Sciatic nerve (tissue), 2 donors: ENCODE data around the gene MCM6. TPM values are rescaled to one million over a fixed set of nuclear protein-coding genes. Genes with fewer than 3 reads are reported as not detected.
A peak's percentile ranks its signal among the peaks of the same experiment; 100 is the strongest.

Source experiments
- ATAC-seq: fragments of 200-7000 bp; cut with Tn5 transposase; one replicate; pipeline ENCODE4 v1.9.1; 2020; ENCODE audit warnings: mild to moderate bottlenecking, moderate library complexity
- DNase-seq: peaks from one replicate; pipeline ENCODE4 v3.0.0-alpha.2; 2020; ENCODE audit warnings: low spot score
- intact Hi-C: fragments of 100-400 bp; cut with DNase I; formaldehyde crosslinking; loops from one replicate; pipeline ENCODE4 v1.14.2; 2022
- total RNA-seq: library from RNA; stranded (reverse); fragmentation: NEBNext Ultra II Directional; extraction: Animal tissue kit (Norgen Biotek cat#: 25700); gene quantifications from one replicate; pipeline ENCODE4 v1.2.1, GENCODE V29; 2021
- donor health status: DM: no; HTN: no; CAD: no.
- donor health status: DM: no; HTN: no; CAD: no.

The MCM6 gene
- total RNA-seq, 1 donor from 2014 or later: 15.8 TPM

- intact Hi-C loops: no loop called here
- DNase-seq: peak; percentile 70
- peak; percentile 69 for ATAC-seq
Measured at GRCh38 chr2:135875491-135876065, 665 bp downstream of the MCM6 start.

GRCh38 chr2:135874777-135875365, 1.4 kb downstream of the MCM6 start:
- ATAC-seq: no peak
- intact Hi-C loops: no loop called here
- no peak for DNase-seq

GRCh38 chr2:135870571-135870970, 5.7 kb downstream of the MCM6 start:
- ATAC-seq: no peak
- DNase-seq: no peak
- intact Hi-C loops: no loop called here

- ATAC-seq (no peak), DNase-seq (no peak)
- intact Hi-C loops: no loop called here
Measured at GRCh38 chr2:135863233-135863632, 13.0 kb downstream of the MCM6 start.

- intact Hi-C loops: no loop called here
- no peak for DNase-seq
- ATAC-seq: no peak
Measured at GRCh38 chr2:135862718-135863117, 13.5 kb downstream of the MCM6 start.

- ATAC-seq (no peak), DNase-seq (no peak)
- intact Hi-C loops: no loop called here
Measured at GRCh38 chr2:135853401-135853800, 22.8 kb downstream of the MCM6 start.

GRCh38 chr2:135851858-135852257, 24.4 kb downstream of the MCM6 start:
- ATAC-seq: no peak
- no peak for DNase-seq
- intact Hi-C loops: no loop called here

- no peak for ATAC-seq
- intact Hi-C loops: no loop called here
Measured at GRCh38 chr2:135850892-135851668, 25.2 kb downstream of the MCM6 start.

GRCh38 chr2:135849087-135849486, 27.2 kb downstream of the MCM6 start:
- ATAC-seq (no peak), DNase-seq (no peak)
- intact Hi-C loops: no loop called here

More at GRCh38 chr2:135850892-135851668, 25.2 kb downstream of the MCM6 start:
- DNase-seq: no peak

- no peak for DNase-seq
- ATAC-seq: no peak
Measured at GRCh38 chr2:135845997-135846396, 30.2 kb downstream of the MCM6 start.

GRCh38 chr2:135845257-135845656, 31.0 kb downstream of the MCM6 start:
- DNase-seq (no peak), ATAC-seq (no peak)
- intact Hi-C loops: no loop called here

More at GRCh38 chr2:135845997-135846396, 30.2 kb downstream of the MCM6 start:
- intact Hi-C loops: no loop called here

GRCh38 chr2:135844301-135844895, 31.8 kb downstream of the MCM6 start:
- intact Hi-C loops: no loop called here
- no peak for ATAC-seq
- no peak for DNase-seq

- ATAC-seq (no peak), DNase-seq (no peak)
- intact Hi-C loops: no loop called here
Measured at GRCh38 chr2:135843671-135844070, 32.6 kb downstream of the MCM6 start.

GRCh38 chr2:135840601-135841000, 35.6 kb downstream of the MCM6 start:
- DNase-seq: no peak
- peak; percentile 72 for ATAC-seq
- intact Hi-C loops: no loop called here

- intact Hi-C loops: no loop called here
- no peak for DNase-seq
- peak; percentile 92 for ATAC-seq
Measured at GRCh38 chr2:135839713-135840112, 36.5 kb downstream of the MCM6 start.

- DNase-seq (no peak), ATAC-seq (no peak)
- intact Hi-C loops: no loop called here
Measured at GRCh38 chr2:135838502-135838901, 37.7 kb downstream of the MCM6 start.

GRCh38 chr2:135836596-135837270, 39.5 kb downstream of the MCM6 start, which contains the start of gene LCT:
Gene LCT, minus strand, starts transcription at chr2:135837184. Its CDS starts 15 bp downstream, at chr2:135837169.
- no peak for DNase-seq
- ATAC-seq: no peak
- intact Hi-C loops: no loop called here

- intact Hi-C loops: no loop called here
- ATAC-seq: no peak
- DNase-seq: no peak
Measured at GRCh38 chr2:135832891-135833290, 43.4 kb downstream of the MCM6 start.

GRCh38 chr2:135831180-135831812, 44.9 kb downstream of the MCM6 start:
- intact Hi-C loops: no loop called here
- ATAC-seq: no peak
- DNase-seq: no peak
